OCI-LY7 (cell line): Measurements from ENCODE around the gene SARM1.

ENCODE experiments used
- EZH2phosphoT487 ChIP-seq: fragments of 200-600 bp; sonication (generic); IDR thresholded peaks from 2 replicates; pipeline ENCODE4 v1.6.1; 2018; ENCODE audit warnings: low read depth, borderline replicate concordance, mild to moderate bottlenecking, mixed run types, antibody characterized with exemption, low read length, moderate library complexity, mixed read lengths
- TF ChIP-seq, protein P1 (sequence below): fragments of 200-600 bp; sonication (generic); conservative IDR thresholded peaks from 2 replicates; pipeline ENCODE4 v1.5.1; 2014; ENCODE audit warnings: mild to moderate bottlenecking, antibody characterized with exemption, low read length, moderate library complexity, mixed read lengths

DNA sequence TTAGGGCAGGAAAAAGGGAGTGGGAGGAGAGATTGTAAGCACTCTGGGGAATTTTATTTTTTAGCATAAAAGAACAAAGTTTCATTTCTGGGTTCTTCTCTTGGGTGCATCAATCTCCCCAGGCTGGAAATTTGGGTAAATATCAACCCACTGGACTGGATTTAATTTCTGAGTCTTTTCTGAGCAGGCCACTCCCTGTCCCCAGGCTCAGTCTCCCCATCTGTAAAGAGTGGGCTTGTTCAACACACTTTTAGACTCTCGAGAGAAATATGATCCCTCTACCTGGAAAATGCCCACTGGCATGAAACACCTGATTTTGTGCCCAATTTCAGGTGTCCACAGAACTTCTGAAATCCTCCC, 770 bp upstream of the SARM1 start:
- TF ChIP-seq, protein P1, sequence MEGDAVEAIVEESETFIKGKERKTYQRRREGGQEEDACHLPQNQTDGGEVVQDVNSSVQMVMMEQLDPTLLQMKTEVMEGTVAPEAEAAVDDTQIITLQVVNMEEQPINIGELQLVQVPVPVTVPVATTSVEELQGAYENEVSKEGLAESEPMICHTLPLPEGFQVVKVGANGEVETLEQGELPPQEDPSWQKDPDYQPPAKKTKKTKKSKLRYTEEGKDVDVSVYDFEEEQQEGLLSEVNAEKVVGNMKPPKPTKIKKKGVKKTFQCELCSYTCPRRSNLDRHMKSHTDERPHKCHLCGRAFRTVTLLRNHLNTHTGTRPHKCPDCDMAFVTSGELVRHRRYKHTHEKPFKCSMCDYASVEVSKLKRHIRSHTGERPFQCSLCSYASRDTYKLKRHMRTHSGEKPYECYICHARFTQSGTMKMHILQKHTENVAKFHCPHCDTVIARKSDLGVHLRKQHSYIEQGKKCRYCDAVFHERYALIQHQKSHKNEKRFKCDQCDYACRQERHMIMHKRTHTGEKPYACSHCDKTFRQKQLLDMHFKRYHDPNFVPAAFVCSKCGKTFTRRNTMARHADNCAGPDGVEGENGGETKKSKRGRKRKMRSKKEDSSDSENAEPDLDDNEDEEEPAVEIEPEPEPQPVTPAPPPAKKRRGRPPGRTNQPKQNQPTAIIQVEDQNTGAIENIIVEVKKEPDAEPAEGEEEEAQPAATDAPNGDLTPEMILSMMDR: no peak
- TF ChIP-seq EZH2phosphoT487: no peak
